Stimulated activated CD4-positive, alpha-beta T cell treated with anti-CD3 and anti-CD28 coated beads, Interleukin-2, amount 100 ng/mL, for 4 hours (primary cell): Measurements from ENCODE around the gene GALNS.
A peak's percentile ranks its signal among the peaks of the same experiment; 100 is the strongest.

Experiments used
- DNase-seq: peaks from one replicate; pipeline ENCODE4 v3.0.0-alpha.2; 2020; ENCODE audit warnings: low read depth

The GALNS gene

GRCh38 chr16:88816736-88817535 lies 39.8 kb downstream of the GALNS start:
- no peak for DNase-seq

GRCh38 chr16:88815901-88816589 lies 40.7 kb downstream of the GALNS start:
- DNase-seq, result no peak

GRCh38 chr16:88815227-88815626 lies 41.5 kb downstream of the GALNS start:
- no peak for DNase-seq

- no peak for DNase-seq
Measured at GRCh38 chr16:88814144-88814502, 42.6 kb downstream of the GALNS start.

- DNase-seq, result no peak
Measured at GRCh38 chr16:88813269-88814143, 43.2 kb downstream of the GALNS start.

GRCh38 chr16:88812513-88813268 lies 44.1 kb downstream of the GALNS start:
- no peak for DNase-seq

GRCh38 chr16:88811769-88812512 lies 44.8 kb downstream of the GALNS start, which contains the start of gene APRT:
Gene APRT, minus strand, starts transcription at chr16:88811928. Its CDS starts 29 bp downstream, at chr16:88811899.
- DNase-seq, result peak; percentile 95

GRCh38 chr16:88810912-88811768 lies 45.6 kb downstream of the GALNS start:
- peak; percentile 44 for DNase-seq

GRCh38 chr16:88810166-88810911 lies 46.4 kb downstream of the GALNS start:
- no peak for DNase-seq

- no peak for DNase-seq
Measured at GRCh38 chr16:88809676-88810165, 47.0 kb downstream of the GALNS start.

GRCh38 chr16:88809068-88809675 lies 47.6 kb downstream of the GALNS start:
- DNase-seq, result no peak

GRCh38 chr16:88807626-88808453 lies 48.9 kb downstream of the GALNS start:
- DNase-seq, result no peak

- no peak for DNase-seq
Measured at GRCh38 chr16:88807142-88807625, 49.6 kb downstream of the GALNS start.

GRCh38 chr16:88806491-88807111 lies 50.1 kb downstream of the GALNS start:
- DNase-seq, result no peak

- no peak for DNase-seq
Measured at GRCh38 chr16:88805887-88806393, 50.8 kb downstream of the GALNS start.

GRCh38 chr16:88805340-88805715 lies 51.4 kb downstream of the GALNS start:
- DNase-seq, result no peak
